Vagina (tissue), 2 donors: ENCODE results near the gene GRAMD4.

ENCODE experiments used
- POLR2A ChIP-seq, 2 donors: fragments of 450-650 bp; IDR thresholded peaks; one replicate each; pipeline ENCODE4 v1.6.1; 2017; ENCODE audit warnings: antibody characterized with exemption in 2 of 2, mild to moderate bottlenecking in 2 of 2, moderate library complexity in 2 of 2
- TF ChIP-seq, protein P1 (sequence below), 3 experiments: fragments of 450-650 bp in 2 of 3; fragments of 200-600 bp in 1 of 3; sonication (generic) in 1 of 3; IDR thresholded peaks; one replicate each; pipeline ENCODE4 v1.5.1; 2017 to 2019; ENCODE audit warnings: antibody characterized with exemption in 3 of 3, mild to moderate bottlenecking in 2 of 3, moderate library complexity in 2 of 3

DNA sequence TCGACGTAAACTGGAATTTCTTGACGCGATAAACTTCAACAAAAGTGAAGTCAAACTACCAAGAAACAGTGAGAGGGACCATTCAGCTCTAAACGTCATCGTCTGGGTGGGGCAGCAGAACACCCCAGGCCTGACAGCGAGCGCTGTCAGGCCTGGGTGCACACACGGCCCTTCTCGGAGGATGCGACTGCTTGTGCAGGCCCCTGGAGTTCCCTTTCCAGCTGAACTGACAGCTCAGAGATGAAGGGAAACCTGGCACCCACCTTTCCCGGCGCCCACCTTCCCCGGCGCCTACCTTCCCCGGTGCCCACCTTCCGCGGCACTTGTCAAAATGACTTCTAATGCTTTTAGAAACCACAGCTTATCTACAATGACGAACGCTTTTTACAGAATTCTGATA lies 70.0 kb downstream of the GRAMD4 start:
- no peak for TF ChIP-seq POLR2A (IDR thresholded peaks at IDR 0.05)
- TF ChIP-seq, protein P1, sequence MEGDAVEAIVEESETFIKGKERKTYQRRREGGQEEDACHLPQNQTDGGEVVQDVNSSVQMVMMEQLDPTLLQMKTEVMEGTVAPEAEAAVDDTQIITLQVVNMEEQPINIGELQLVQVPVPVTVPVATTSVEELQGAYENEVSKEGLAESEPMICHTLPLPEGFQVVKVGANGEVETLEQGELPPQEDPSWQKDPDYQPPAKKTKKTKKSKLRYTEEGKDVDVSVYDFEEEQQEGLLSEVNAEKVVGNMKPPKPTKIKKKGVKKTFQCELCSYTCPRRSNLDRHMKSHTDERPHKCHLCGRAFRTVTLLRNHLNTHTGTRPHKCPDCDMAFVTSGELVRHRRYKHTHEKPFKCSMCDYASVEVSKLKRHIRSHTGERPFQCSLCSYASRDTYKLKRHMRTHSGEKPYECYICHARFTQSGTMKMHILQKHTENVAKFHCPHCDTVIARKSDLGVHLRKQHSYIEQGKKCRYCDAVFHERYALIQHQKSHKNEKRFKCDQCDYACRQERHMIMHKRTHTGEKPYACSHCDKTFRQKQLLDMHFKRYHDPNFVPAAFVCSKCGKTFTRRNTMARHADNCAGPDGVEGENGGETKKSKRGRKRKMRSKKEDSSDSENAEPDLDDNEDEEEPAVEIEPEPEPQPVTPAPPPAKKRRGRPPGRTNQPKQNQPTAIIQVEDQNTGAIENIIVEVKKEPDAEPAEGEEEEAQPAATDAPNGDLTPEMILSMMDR (IDR thresholded peaks at IDR 0.05) = no peak
